K562 (cell line): ENCODE data around the gene IGF2BP1. TPM values are rescaled to one million over a fixed set of nuclear protein-coding genes. Genes with fewer than 3 reads are reported as not detected.

Experiments used
- ATAC-seq: fragments of 200-7000 bp; cut with Tn5 transposase; 3 replicates; pipeline ENCODE4 v1.9.1; 2020; ENCODE audit warnings: moderate library complexity
- BruUV-seq: library from RNA; stranded (reverse); fragments of 400-500 nt; replicated peaks from 2 replicates; lab custom pipeline; 2021; lab: Mats Ljungman, UMichigan
- CTCF ChIA-PET: fragments of 300-600 bp; formaldehyde crosslinking; extraction: SDS; loops from one replicate; lab custom pipeline; 2021; ENCODE audit warnings: low intra/inter-chr PET ratio; lab: Yijun Ruan, JAX
- POLR2A ChIA-PET: fragments of 300-600, 350-650 bp; sonication (Branson Sonifier 250); formaldehyde crosslinking; extraction: SDS; loops from one replicate; lab custom pipeline; 2021; ENCODE audit warnings: antibody characterized with exemption, inconsistent platforms; lab: Yijun Ruan, JAX
- DNase-seq, 4 experiments: peaks; one replicate each; pipeline versions ENCODE4 v3.0.0 to v3.0.0-alpha.2; 2011 to 2018; ENCODE audit warnings: low spot score in 3 of 4, mixed read lengths in 3 of 4; ENCODE audit errors: extremely low read depth in 1 of 4
- FAIRE-seq: peaks from 2 replicates; lab custom pipeline; 2011; peaks lifted over from hg19 to GRCh38; lab: Jason Lieb, UNC
- H2AFZ ChIP-seq: 2 replicates; pipeline ENCODE4 v1.6.0; 2011; ENCODE audit warnings: low read depth, low read length, control low read depth, inconsistent platforms
- H3K27ac ChIP-seq: fragments of 200-600 bp; 3 replicates; pipeline ENCODE4 v1.8.0; 2011; ENCODE audit warnings: low read depth, mild to moderate bottlenecking, control low read depth, inconsistent platforms, low read length, moderate library complexity, mixed read lengths; ENCODE audit errors: extremely low read depth
- H3K27me3 ChIP-seq, 2 experiments: fragments of 300-600 bp in 1 of 2; 2 replicates in 1 of 2; 3 replicates in 1 of 2; pipeline versions ENCODE4 v1.6.0 to v1.8.0; 2011; ENCODE audit warnings: inconsistent platforms in 2 of 2, low read length in 2 of 2, mild to moderate bottlenecking in 1 of 2, mixed read lengths in 1 of 2, moderate library complexity in 1 of 2; ENCODE audit not compliant: control insufficient read depth in 2 of 2, insufficient read depth in 2 of 2
- H3K36me3 ChIP-seq: fragments of 300-600 bp; 3 replicates; pipeline ENCODE4 v1.8.0; 2011; ENCODE audit warnings: mild to moderate bottlenecking, low read length, inconsistent platforms; ENCODE audit not compliant: control insufficient read depth, insufficient read depth
- H3K4me1 ChIP-seq, 2 experiments: fragments of 200-600 bp in 1 of 2; replicated peaks in 1 of 2; 2 replicates in 1 of 2; 3 replicates in 1 of 2; pipeline versions ENCODE4 v1.5.1 to v1.8.0; 2011; ENCODE audit warnings: inconsistent platforms in 2 of 2, low read length in 2 of 2, mild to moderate bottlenecking in 1 of 2, mixed read lengths in 1 of 2, moderate library complexity in 1 of 2; ENCODE audit not compliant: control insufficient read depth in 2 of 2, insufficient read depth in 2 of 2
- H3K4me2 ChIP-seq: 2 replicates; pipeline ENCODE4 v1.6.1; 2011; ENCODE audit warnings: low read length, control low read depth, inconsistent platforms, mixed read lengths; ENCODE audit not compliant: insufficient read depth
- H3K4me3 ChIP-seq: fragments of 200-600 bp; sonication (generic), shearing (Covaris generic); 2 replicates; pipeline ENCODE4 v1.5.1; 2016; ENCODE audit warnings: control low read depth, inconsistent platforms
- H3K79me2 ChIP-seq: fragments of 200-600 bp; 3 replicates; pipeline ENCODE4 v1.8.0; 2011; ENCODE audit warnings: low read length, inconsistent platforms; ENCODE audit not compliant: control insufficient read depth, insufficient read depth
- H3K9ac ChIP-seq, 2 experiments: 2 replicates each; pipeline versions ENCODE4 v1.6.0 to v1.6.1; 2011; ENCODE audit warnings: low read depth in 2 of 2, low read length in 2 of 2, control low read depth in 1 of 2, inconsistent platforms in 1 of 2, mild to moderate bottlenecking in 1 of 2, mixed read lengths in 1 of 2; ENCODE audit not compliant: insufficient read depth in 1 of 2
- H3K9me1 ChIP-seq: one replicate; pipeline ENCODE4 v1.6.0; 2011; ENCODE audit warnings: inconsistent platforms, mild to moderate bottlenecking, low read length, moderate library complexity; ENCODE audit not compliant: control insufficient read depth, insufficient read depth
- H3K9me3 ChIP-seq: replicated peaks from 2 replicates; pipeline ENCODE4 v1.5.1; 2011; ENCODE audit warnings: low read depth, low read length, inconsistent platforms; ENCODE audit not compliant: control insufficient read depth, insufficient read depth
- H4K20me1 ChIP-seq: replicated peaks from 2 replicates; pipeline ENCODE4 v1.6.1; 2011; ENCODE audit warnings: low read length, inconsistent platforms, mixed read lengths; ENCODE audit not compliant: control insufficient read depth, insufficient read depth
- CTBP1 ChIP-seq: fragments of 450-650 bp; IDR thresholded peaks from 2 replicates; pipeline ENCODE4 v1.6.1; 2016; ENCODE audit warnings: borderline replicate concordance
- MXI1 ChIP-seq: IDR thresholded peaks from 2 replicates; pipeline ENCODE4 v1.6.1; 2011; ENCODE audit warnings: low read depth, mild to moderate bottlenecking, improper control_type of control experiment, low read length
- SLC30A9 ChIP-seq: fragments of 250-450 bp; sonication (Bioruptor Pico); IDR thresholded peaks from 2 replicates; pipeline ENCODE4 v1.8.0; 2022; ENCODE audit warnings: mild to moderate bottlenecking, moderate library complexity
- SPI1 ChIP-seq: IDR thresholded peaks from 2 replicates; pipeline ENCODE4 v1.6.1; 2011; ENCODE audit warnings: low read depth, low read length, control low read depth, borderline replicate concordance
- ZNF316 ChIP-seq: fragments of 450-650 bp; IDR thresholded peaks from 2 replicates; pipeline ENCODE4 v1.6.1; 2016
- WGBS: fragments of 100-300 bp; shearing (Covaris generic); methylation state at CpG from one replicate; pipeline ENCODE4 v1.1.6; 2016; ENCODE audit warnings: low coverage, mixed read lengths; ENCODE audit not compliant: insufficient coverage; ENCODE audit errors: missing lambda C conversion rate; 5-methylcytosine and 5-hydroxymethylcytosine counted together
- in situ Hi-C: fragments of 300-500 bp; cut with MboI; formaldehyde crosslinking; loops from 4 replicates; pipeline ENCODE4 v1.15.0; 2018; ENCODE audit warnings: inconsistent platforms, mixed read lengths
- intact Hi-C: fragments of 100-400 bp; cut with micrococcal nuclease; formaldehyde crosslinking; loops from 2 replicates; pipeline ENCODE4 v1.14.2; 2022
- polyA plus RNA-seq, 8 experiments: library from polyadenylated mRNA; depleted of rRNA in 4 of 8; stranded (reverse) in 5 of 8; unstranded in 3 of 8; fragments of >200 nt; fragmentation: Nextera tagmentation in 2 of 8; fragmentation: Illumina TruSeq in 1 of 8; extraction: Ambion mirVana in 2 of 8; extraction: Trizol in 1 of 8; gene quantifications; 2 replicates each; pipeline versions ENCODE4 v1.2.1 to v1.2.3, GENCODE V29; 2011 to 2014; ENCODE audit warnings: inconsistent platforms in 1 of 8, missing spikeins in 1 of 8
- total RNA-seq, 7 experiments: library from RNA; depleted of rRNA in 6 of 7; stranded (reverse); fragments of >200 nt in 6 of 7; fragmentation: Illumina TruSeq in 2 of 7; extraction: Trizol in 2 of 7; gene quantifications; 2 replicates each; pipeline versions ENCODE4 v1.2.1 to v1.2.3, GENCODE V29; 2011 to 2021; ENCODE audit warnings: low replicate concordance in 1 of 7
- TF ChIP-seq, protein P1 (sequence below): fragments of 250-450 bp; sonication (Bioruptor Pico); IDR thresholded peaks from 2 replicates; pipeline ENCODE4 v1.5.0; 2022; ENCODE audit warnings: mild to moderate bottlenecking
- TF ChIP-seq, protein P2 (sequence below): fragments of 450-650 bp; IDR thresholded peaks from 2 replicates; pipeline ENCODE4 v1.6.1; 2017; ENCODE audit warnings: antibody characterized with exemption

IGF2BP1 gene
- total and polyA plus RNA-seq, 9 of the 15 experiments (the other 6 are each of a cell fraction or from before 2014, with no cell fraction given) = 13.0 to 318 (median 53.6) TPM

DNA sequence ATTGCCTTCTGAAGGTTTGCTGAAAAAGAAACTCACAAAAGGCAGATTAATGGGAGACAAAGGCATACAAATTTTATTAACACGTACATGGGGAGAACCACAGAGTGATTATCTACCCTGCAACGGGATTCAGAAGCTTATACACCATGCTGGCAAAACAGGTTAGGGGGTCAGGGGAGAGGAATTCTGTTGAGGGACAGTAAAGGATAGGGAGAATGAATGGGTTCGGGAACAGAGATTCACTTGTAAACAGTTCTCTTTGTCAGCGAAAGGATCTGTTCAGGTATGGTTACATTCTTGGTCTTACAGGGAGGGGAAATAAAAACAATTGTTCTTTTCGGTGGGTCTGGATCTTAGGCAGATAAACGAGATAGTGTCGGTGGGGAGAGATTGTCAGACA is 81.1 kb downstream of the IGF2BP1 start (continued):
- TF ChIP-seq, protein P1, sequence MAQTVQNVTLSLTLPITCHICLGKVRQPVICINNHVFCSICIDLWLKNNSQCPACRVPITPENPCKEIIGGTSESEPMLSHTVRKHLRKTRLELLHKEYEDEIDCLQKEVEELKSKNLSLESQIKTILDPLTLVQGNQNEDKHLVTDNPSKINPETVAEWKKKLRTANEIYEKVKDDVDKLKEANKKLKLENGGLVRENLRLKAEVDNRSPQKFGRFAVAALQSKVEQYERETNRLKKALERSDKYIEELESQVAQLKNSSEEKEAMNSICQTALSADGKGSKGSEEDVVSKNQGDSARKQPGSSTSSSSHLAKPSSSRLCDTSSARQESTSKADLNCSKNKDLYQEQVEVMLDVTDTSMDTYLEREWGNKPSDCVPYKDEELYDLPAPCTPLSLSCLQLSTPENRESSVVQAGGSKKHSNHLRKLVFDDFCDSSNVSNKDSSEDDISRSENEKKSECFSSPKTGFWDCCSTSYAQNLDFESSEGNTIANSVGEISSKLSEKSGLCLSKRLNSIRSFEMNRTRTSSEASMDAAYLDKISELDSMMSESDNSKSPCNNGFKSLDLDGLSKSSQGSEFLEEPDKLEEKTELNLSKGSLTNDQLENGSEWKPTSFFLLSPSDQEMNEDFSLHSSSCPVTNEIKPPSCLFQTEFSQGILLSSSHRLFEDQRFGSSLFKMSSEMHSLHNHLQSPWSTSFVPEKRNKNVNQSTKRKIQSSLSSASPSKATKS (CRISPR knock-in tag) = no peak
- TF ChIP-seq SLC30A9 = no peak
- TF ChIP-seq MXI1 = no peak
- TF ChIP-seq SPI1 = no peak
- TF ChIP-seq, protein P2, sequence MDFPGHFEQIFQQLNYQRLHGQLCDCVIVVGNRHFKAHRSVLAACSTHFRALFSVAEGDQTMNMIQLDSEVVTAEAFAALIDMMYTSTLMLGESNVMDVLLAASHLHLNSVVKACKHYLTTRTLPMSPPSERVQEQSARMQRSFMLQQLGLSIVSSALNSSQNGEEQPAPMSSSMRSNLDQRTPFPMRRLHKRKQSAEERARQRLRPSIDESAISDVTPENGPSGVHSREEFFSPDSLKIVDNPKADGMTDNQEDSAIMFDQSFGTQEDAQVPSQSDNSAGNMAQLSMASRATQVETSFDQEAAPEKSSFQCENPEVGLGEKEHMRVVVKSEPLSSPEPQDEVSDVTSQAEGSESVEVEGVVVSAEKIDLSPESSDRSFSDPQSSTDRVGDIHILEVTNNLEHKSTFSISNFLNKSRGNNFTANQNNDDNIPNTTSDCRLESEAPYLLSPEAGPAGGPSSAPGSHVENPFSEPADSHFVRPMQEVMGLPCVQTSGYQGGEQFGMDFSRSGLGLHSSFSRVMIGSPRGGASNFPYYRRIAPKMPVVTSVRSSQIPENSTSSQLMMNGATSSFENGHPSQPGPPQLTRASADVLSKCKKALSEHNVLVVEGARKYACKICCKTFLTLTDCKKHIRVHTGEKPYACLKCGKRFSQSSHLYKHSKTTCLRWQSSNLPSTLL = no peak

DNA sequence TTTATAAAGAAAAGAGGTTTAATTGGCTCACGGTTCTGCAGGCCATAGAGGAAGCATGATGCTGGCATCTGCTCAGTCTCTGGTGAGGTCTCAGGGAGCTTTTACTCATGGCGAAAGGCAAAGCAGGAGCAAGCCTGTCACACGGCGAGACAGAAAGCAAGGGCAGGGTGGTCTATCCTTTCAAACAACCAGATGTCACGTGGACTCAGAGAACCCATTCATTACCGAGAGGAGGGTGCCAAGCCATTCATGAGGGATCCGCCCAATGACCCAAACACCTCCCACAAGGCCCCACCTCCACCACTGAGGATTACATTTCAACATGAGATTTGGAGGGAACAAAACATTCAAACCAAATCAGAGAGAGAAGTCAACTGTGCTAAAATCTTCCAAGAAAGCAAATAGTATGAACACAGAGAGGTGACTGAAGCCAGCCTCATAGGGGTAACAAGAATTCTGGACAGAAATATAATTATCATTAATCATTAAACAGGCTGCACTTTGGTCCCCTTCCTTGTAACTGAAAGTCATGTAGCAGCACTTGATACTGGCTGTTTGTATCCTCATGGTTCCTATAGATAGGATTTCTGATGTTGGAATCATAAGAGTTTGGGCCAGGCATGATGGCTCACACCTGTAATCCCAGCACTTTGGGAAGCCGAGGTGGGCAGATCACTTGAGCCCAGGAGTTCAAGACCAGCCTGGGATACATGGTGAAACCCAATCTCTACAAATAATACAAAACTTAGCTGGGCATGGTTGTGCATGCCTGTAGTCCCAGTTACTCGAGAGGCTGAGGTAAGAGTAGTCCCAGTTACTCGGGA is 82.9 kb downstream of the IGF2BP1 start:
- Histone ChIP-seq H3K9me3 (no peaks in the 10 kb centered on the region), H2AFZ (no peak overlapping the region), H3K9me1 (no peaks in the 10 kb centered on the region), H4K20me1 (no peaks in the 10 kb centered on the region), H3K4me3 (no peak overlapping the region), H3K27ac (no peak overlapping the region), H3K27me3 (peaks cover 25 to 30% of the 10 kb centered on the region in 2 experiments; a peak in 4 of 5 replicates), H3K9ac (no peak overlapping the region), H3K4me1 (peaks cover 0 to 11% of the 10 kb centered on the region in 2 experiments; a peak in 1 of 5 replicates), H3K79me2 (no peaks in the 10 kb centered on the region), H3K36me3 (no peaks in the 10 kb centered on the region), H3K4me2 (no peak overlapping the region)
- no TSS peak for BruUV-seq
- TF ChIP-seq CTBP1 (no peak), ZNF316 (0 out of 2 replicates have a peak, but pooled peaks have one; percentile 1)
- DNase-seq = no peak
- ChIA-PET CTCF (no interaction called here), POLR2A (no interaction called here)
- intact Hi-C loops (no loop called here), in situ Hi-C loops (no loop called here)
- no peak for ATAC-seq
- WGBS = 17% methylated on average over 10 of the region's 10 CpGs
- no peak for FAIRE-seq
